ENCODE data around the gene PATZ1.
"Not testable (repeated sequence)": the region's sequence is repeated elsewhere in the genome, so short reads cannot be mapped to it uniquely, and the experiment has no call there.

GRCh38 chr22:31348009-31348337 lies 1.8 kb upstream of the PATZ1 start:
- TF ChIP-seq CTCF (IDR thresholded peaks at IDR 0.05); RAD21 (conservative IDR thresholded peaks at IDR 0.05 in 1 of 2, IDR thresholded peaks at IDR 0.05 in 1 of 2); RFX5 (IDR thresholded peaks at IDR 0.05): not testable (repeated sequence)
- TF ChIP-seq, protein P1, sequence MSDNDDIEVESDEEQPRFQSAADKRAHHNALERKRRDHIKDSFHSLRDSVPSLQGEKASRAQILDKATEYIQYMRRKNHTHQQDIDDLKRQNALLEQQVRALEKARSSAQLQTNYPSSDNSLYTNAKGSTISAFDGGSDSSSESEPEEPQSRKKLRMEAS (IDR thresholded peaks at IDR 0.05), result not testable (repeated sequence)

All from A549 (cell line).